Muscle of back (tissue), 11 donors: ENCODE results near the gene ITIH2. TPM values are rescaled to one million over a fixed set of nuclear protein-coding genes. Genes with fewer than 3 reads are reported as not detected.
"Not testable (repeated sequence)": the region's sequence is repeated elsewhere in the genome, so short reads cannot be mapped to it uniquely, and the experiment has no call there.

Experiments used
- DNase-seq, 3 donors: peaks; one replicate each; pipeline versions ENCODE4 v3.0.0 to v3.0.0-alpha.2; 2013
- polyA plus RNA-seq, 10 donors: library from polyadenylated mRNA; unstranded; fragments of 120-200 nt; gene quantifications; one replicate each; pipeline ENCODE4 v1.2.1, GENCODE V29; 2013; ENCODE audit not compliant: insufficient read length in 10 of 10

Gene ITIH2
- polyA plus RNA-seq, 10 donors: 0.08 to 2.6 (median 0.15) TPM

GRCh38 chr10:7744307-7744706, 41.2 kb downstream of the ITIH2 start:
- DNase-seq: no peak

GRCh38 chr10:7748637-7749036, 45.5 kb downstream of the ITIH2 start:
- DNase-seq: not testable (repeated sequence)

DNA sequence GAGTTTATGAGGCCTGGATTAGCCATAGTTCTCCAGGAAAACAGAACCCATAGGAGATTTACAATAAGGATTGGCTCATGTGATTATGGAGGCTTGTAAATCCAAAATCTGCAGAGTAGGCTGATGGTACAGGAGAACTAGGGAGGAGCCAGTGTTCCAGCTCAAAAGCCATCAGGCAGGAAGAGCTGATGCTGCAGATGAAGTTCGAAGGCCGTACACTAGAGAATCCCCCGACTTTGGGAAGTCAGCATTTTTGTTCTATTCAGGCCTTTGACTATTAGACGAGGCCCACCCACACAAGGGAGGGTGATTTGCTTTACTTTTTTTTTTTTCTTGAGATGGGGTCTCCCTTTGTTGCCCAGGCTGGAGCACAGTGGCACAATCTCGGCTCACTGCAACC, 47.1 kb downstream of the ITIH2 start:
- DNase-seq: no peak

DNA sequence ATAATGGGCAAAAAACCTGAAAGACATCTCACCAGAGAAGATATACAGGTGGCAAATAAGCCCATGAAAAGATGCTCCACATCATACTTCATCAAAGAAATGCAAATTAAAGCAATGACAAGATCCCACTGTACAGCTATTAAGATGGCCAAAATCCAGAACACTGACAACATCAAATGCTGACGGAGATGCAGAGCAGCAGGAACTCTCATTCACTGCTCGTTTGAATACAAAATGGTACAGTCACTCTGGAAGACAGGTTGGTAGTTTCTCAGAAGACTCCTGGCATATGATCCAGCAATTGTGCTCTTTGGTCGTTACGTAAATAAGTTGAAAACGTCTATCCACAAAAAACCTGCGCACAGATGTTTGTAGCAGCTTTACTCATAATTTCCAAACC, 49.1 kb downstream of the ITIH2 start:
- DNase-seq: no peak

DNA sequence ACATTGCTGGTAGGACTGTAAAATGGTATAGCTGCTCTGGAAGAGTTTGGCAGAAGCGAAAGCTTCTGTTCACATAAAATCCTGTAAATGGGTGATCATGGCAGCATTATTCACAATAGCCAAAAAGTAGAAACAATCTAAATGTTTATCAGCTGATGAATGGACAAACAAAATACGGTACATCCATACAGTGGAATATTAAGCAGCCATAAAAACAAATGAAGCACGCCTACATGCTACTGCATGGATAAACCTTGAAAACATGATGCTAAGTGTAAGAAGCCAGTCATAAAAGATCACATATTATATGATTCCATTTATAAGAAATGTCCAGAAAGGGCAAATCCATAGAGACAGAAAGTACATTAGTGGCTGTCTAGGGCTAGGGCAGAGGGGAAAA, 52.0 kb downstream of the ITIH2 start:
- no peak for DNase-seq

- DNase-seq: no peak
These were observed 53.4 kb downstream of the ITIH2 start for GRCh38 chr10:7756360-7756992.

DNA sequence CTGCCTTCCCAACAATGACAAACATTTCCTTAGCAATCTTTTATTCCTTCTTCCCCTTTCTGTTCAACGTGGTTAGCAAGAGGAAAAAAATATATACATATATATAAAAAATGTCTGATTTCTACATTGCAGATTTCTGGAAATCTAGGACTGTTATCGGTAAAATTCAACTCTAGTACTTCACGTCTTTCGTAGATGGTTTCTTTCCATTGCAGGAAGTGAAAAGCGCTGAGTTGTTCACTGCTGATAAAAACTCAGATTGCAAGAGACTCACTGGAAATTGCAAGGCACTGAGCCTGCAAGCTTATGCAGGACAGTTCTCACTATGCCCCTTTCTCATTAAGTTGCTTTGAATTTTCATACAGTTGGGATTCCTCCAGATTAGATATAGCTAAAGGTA, 60.8 kb downstream of the ITIH2 start:
- DNase-seq: no peak

DNA sequence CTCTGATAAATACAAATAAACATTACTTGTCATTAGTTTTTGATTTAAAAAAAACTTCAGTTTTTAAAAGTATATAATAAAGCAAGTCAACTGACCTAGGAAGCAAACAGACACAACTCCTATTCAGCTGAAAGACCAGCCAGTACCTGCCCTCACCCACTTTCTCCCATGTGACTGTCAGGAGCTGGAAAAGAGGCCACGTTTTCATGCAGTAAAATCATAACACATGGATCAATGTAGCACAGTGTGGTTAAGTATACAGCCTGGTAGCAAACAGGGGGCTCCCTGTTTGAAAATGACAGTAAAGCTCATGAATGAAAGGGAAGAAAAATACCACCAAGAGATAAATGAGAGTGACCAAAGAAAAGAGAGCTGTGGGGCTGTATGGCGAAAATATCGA, 63.1 kb downstream of the ITIH2 start:
- no peak for DNase-seq

DNA sequence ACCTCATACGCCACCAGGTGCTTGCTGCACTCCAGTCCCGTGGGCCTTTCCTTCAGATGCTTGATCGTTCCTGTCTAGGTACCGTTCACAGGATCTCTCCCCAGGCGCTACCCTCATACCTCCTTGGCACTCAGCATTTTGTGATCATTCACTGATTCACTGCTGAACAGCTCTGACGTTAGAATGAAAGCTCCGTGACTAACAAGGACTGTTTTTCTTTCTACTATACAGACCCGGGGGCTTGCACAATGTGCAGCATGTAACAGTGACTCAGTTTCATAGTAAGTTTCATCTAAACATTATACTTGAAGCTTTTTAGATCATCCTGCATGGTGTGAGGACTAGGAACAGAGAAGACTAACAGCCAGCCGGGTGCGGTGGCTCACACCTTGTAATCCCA, 64.1 kb downstream of the ITIH2 start:
- no peak for DNase-seq

DNA sequence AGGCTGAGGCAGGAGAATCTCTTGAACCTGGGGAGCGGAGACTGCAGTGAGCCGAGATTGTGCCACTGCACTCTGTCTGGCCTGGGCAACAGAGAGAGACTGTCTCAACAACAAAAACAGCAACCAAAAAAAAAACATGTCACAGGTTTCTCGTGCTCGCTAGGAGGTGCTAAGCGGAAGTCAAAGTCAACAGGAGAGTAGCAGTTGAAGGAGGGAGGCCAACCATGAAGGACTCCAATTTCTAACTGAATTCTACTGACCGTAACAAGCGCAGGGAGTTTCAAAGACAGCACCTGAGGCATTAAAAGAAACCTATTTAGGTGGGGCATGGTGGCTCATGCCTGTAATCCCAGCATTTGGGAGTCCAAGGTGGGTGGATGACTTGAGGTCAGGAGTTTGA, 65.3 kb downstream of the ITIH2 start:
- DNase-seq: no peak

- no peak for DNase-seq
These were observed 71.0 kb downstream of the ITIH2 start for GRCh38 chr10:7773845-7774801.

DNA sequence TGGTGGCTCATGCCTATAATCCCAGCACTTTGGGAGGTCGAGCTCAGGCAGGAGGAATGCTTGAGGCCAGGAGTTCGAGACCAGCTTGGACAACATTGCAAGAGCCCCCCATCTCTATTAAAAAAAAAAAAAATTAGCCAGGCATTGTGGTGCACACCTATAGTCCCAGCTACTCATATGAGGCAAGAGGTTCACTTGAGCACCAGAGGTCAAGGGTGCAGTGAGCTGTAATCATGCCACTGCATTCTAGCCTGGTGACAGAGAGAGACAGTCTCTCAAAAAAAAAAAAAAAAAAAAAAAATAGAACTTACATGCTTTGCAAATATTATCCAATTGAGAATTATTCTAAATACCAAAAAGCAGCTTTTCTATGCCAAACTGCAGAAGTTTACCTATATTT, 73.7 kb downstream of the ITIH2 start:
- no peak for DNase-seq

- not testable (repeated sequence) for DNase-seq
These were observed 79.1 kb downstream of the ITIH2 start for GRCh38 chr10:7782194-7782593.

- no peak for DNase-seq
These were observed 83.3 kb downstream of the ITIH2 start for GRCh38 chr10:7786430-7786829.

- DNase-seq: peak in 1 of 3 donors; percentile 4
These were observed 84.2 kb downstream of the ITIH2 start for GRCh38 chr10:7787150-7787856.

DNA sequence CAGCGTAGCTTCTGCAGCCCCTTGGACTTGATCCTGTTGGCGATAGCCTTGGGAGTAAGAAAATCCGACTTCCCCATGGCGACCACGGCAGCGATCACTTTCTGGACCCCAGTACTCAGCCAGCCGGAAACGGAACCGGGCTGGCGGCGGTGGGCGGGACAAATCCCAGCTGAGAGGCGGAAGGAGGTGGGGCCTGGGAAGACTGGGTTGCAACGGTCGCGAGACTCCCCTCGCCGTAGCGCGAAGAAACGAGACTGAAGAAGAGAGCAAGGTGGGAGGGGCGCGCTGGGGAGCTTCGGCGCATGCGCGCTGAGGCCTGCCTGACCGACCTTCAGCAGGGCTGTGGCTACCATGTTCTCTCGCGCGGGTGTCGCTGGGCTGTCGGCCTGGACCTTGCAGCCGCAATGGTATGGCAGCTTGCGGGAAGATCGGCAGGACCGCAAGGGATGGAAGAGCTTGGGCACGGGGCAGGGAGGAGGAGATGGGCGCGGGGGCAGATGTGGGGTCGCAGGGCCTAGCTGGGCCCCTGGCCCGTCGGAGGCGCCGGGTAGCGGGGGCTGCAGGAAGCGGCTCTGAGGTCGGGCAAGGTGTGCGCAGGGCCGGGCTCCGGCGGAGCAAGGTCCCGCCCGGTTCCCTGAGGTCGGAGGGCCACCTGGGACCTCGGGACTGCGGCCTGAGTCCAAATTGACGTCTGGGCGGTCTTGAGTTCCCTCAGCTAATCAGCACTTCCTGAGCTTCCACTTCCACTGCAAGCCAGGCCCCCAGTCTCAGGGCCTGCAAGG, 84.9 kb downstream of the ITIH2 start, which contains the start of the genes ATP5F1C and KIN:
Gene ATP5F1C, plus strand, starts transcription at position 321 of the 782 bp plus-strand sequence. Its CDS starts 31 bp downstream, at position 352.
Gene KIN, minus strand, starts transcription at position 137 of the 782 bp plus-strand sequence. Its CDS starts 60 bp downstream, at position 77.
- peak; percentile 97 to 99 (median 99) for DNase-seq

DNA sequence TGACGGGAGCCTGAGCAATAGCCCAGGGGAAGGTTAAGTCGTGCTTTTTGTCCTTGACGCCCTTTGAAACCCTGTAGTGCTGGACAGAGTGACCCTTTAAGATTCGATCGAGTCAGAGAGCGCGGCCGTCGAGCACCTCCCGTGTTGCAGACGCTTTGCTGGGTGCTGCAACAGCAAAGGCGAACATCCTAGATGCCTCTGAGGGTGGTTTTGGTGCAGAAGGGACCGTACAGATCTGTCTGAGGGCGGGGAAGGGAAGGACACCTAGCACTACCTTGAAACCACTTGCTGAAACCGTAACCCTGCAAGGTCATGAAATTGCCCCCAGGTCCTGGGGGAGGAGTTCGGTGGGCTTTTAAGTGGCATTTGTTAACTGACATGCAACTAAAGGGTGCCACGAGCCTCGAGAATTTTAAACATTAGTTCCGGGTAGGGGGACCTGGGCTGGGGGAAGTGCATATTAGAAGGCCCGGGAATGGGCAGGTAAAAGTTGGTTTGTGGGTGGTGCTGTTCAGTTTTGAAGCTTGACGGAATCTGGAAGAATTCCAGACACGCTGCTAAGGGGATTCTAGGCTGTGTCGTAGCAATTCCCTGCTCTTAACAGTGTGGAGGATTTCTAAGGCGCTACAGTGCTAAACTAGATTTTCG, 85.6 kb downstream of the ITIH2 start:
- DNase-seq: peak; percentile 5 to 26 (median 8)

DNA sequence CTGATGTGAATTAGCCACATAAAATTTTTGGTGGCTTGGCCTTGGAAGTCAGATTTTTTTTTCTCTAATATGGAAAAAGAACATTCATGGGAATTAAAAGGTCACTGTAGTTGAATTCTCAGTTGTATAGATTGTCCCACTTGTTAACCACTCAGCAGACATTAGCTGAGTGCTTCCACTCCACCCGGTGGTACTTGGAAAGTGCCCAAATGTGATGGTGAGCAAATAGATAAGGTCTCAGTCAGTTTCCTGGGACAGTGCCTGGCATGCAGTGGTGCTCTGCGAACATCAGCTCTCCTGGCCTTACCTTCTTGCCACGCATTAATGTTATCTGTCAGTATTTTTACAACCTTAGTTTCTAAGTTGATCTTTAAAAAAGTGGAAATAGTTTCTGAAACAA, 86.3 kb downstream of the ITIH2 start:
- DNase-seq: no peak

DNA sequence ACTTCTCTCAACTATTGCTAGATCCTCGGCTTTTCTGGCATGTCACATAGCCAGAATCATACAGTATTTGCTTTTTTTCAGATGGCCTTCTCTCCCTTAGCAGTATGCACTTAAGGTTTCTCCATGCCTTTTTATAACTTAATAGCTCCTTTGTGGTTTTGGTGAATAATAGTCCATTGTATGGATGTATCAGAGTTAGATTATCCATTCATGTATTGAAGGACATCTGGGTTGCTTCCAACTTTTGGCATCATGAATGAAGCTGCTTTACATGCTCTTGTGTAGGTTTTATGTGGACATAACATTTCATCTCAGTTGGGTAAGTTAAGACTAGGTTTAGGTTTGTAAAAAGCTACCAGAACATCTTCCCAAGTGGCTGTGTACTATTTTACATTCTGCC, 89.4 kb downstream of the ITIH2 start:
- no peak for DNase-seq

- DNase-seq: no peak
These were observed 91.3 kb downstream of the ITIH2 start for GRCh38 chr10:7794251-7795026.
